Fibroblast of skin of left quadriceps (primary cell): Measurements from ENCODE around the gene FOXF1.

Source experiments
- DNase-seq, 2 experiments: peaks; one replicate each; pipeline ENCODE4 v3.0.0-alpha.2; 2013; ENCODE audit warnings: low read depth in 2 of 2

FOXF1 gene

GRCh38 chr16:86516623-86517003 is 6.3 kb downstream of the FOXF1 start:
- DNase-seq: no peak

GRCh38 chr16:86517033-86517432 is 6.7 kb downstream of the FOXF1 start:
- DNase-seq: no peak

- peak; percentile 33 to 39 for DNase-seq
These were observed 7.4 kb downstream of the FOXF1 start for GRCh38 chr16:86517652-86518258.

- no peak for DNase-seq
These were observed 8.8 kb downstream of the FOXF1 start for GRCh38 chr16:86519007-86519648.

GRCh38 chr16:86519649-86520316 is 9.5 kb downstream of the FOXF1 start:
- DNase-seq: no peak

- no peak for DNase-seq
These were observed 10.2 kb downstream of the FOXF1 start for GRCh38 chr16:86520317-86521210.

GRCh38 chr16:86521236-86522197 is 11.2 kb downstream of the FOXF1 start:
- no peak for DNase-seq

- no peak for DNase-seq
These were observed 12.3 kb downstream of the FOXF1 start for GRCh38 chr16:86522634-86523033.

- no peak for DNase-seq
These were observed 12.9 kb downstream of the FOXF1 start for GRCh38 chr16:86523166-86523740.

- DNase-seq: no peak
These were observed 13.7 kb downstream of the FOXF1 start for GRCh38 chr16:86524029-86524428.

GRCh38 chr16:86525696-86526095 is 15.4 kb downstream of the FOXF1 start:
- DNase-seq: no peak

- DNase-seq: no peak
These were observed 17.0 kb downstream of the FOXF1 start for GRCh38 chr16:86527366-86527765.

- DNase-seq: no peak
These were observed 18.0 kb downstream of the FOXF1 start for GRCh38 chr16:86528061-86528929.

GRCh38 chr16:86529160-86529559 is 18.8 kb downstream of the FOXF1 start:
- no peak for DNase-seq

- DNase-seq: no peak
These were observed 20.2 kb downstream of the FOXF1 start for GRCh38 chr16:86530251-86531190.

- DNase-seq: no peak
These were observed 20.8 kb downstream of the FOXF1 start for GRCh38 chr16:86531191-86531545.

GRCh38 chr16:86531641-86532525 is 21.6 kb downstream of the FOXF1 start:
- no peak for DNase-seq

- DNase-seq: no peak
These were observed 22.1 kb downstream of the FOXF1 start for GRCh38 chr16:86532526-86532815.
